GM18511 (cell line): ENCODE data around the gene LONRF2.
"Not testable (repeated sequence)": the region's sequence is repeated elsewhere in the genome, so short reads cannot be mapped to it uniquely, and the experiment has no call there.

Experiments
- ATAC-seq: cut with Tn5 transposase; IDR thresholded peaks from one replicate; pipeline ENCODE4 v1.9.1; 2021; ENCODE audit warnings: mild to moderate bottlenecking, moderate library complexity; ENCODE audit not compliant: unreplicated experiment

The LONRF2 gene

DNA sequence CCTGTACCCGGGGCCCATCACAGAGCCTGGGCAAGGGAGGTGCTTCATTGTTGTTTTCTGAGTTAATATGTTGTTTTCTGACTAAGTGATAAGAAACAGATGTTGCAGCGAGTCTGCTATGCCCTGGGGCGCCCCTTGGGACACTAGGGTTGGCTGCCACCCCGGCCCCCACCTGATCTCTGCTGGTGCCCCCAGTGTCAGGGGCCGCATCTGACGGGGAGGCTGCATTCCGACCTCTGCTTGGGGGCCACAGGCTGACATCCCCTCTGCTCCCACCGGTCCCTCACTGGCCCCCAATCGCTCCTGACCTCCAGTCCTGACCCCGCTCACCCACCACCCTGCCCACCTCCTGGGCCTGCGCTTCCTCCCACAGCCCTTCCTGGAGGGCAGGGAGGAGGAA lies 65.9 kb downstream of the LONRF2 start:
- no peak for ATAC-seq

DNA sequence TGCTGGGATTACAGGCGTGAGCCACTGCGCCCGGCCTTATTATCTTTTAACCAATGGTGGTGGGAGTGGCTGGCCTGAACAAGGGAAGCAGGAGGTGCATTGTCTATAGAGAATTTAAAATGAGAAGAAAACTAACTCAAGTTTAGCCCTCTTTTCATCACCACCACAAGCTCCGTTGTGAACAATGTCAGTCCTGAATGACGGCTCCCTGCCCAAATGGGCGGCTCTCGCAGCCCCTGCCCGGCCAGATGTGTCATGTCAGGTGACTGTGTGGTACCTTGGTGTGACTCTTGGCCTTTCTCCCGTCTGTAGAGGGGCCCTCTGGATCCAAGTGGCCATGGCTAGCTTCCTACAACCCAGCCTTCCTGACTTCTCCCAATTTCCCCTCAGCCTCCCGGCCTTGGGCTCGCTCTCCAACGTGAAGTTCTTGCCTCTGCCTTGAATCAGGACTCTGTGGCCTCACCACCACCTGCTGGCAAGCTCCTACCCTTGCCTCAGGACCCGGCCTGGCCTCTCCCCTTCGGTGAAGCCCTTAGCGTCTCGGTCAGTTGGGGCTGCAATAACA lies 67.6 kb downstream of the LONRF2 start:
- ATAC-seq: no peak

DNA sequence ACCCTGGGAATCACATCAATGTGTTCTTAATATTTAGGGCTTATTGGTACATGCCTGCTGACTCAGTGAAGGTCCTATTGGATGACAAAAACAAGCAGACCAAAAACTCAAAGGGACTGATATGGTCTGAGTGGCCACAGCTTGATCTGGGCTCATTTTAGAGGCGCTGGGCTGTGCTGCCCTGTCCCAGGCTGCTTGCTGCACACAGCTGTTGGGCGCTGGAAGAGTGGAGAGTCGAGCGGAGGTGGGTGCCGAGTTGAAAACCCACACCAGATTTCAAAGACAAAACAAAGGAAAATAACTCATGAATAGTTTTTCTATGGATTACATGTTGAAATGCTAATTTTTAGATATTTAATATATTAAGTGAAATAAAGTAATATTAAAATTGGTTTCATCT lies 68.5 kb downstream of the LONRF2 start:
- ATAC-seq: no peak

DNA sequence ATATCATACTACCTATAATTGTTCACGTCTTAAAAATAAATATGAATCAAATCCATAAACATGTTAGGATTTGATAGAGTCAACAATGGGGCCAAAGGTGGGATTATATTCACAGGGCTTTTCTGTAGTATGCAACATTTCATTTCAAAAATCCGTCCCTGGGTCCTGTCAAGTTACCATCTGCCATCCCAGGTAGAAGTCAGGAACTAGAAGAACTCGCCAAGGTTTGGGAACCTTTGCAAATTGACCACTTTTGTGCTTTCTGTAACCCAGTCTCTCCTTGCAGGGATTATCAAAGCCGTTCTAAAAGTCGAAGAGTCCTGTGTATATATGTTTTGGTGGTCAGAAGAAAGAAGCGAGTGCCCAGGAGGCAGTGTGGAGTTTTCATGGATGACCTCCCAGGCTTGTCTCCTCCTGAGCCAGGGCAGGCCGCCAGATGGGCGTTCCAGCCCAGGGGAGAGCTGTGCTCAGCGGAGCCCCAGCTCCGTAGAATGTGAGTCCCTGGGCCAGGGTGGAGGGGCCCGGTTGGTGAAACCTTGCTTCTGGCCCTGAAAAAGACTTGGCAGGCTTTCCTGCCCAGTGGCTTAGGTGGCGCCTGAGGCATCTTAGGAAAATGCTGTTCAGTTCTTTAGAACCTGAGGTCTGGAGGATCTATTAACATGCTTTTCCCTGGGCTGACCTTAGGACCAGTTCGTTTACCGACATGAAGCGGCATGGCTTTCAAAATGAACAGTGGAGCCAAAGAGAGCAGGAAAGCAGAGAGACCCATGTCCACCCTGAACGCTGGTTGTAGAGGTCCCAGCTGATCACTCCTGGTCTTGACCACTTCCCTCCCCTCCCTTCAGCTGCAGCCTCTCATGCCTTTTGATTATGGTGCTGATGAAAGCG lies 69.2 kb downstream of the LONRF2 start:
- no peak for ATAC-seq

DNA sequence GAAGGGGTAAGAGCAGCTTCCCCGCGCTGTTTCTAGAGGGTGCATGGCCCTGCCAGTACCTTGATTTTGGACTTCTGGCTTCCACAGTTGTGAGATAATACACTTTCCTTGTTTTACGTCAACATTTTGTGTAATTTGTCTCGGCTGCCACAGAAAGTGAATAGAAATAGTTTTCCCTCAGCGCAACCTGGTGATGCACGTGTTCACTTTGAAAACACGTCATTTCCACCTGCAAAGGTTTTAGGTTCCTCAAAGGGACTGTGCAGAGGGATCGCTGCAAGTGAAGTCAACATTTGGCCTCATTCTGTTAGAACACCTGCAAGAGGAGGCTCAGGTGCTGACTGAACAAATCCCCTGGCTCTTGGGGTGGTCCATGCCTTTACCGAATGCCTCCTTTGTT lies 71.7 kb downstream of the LONRF2 start:
- ATAC-seq: no peak

DNA sequence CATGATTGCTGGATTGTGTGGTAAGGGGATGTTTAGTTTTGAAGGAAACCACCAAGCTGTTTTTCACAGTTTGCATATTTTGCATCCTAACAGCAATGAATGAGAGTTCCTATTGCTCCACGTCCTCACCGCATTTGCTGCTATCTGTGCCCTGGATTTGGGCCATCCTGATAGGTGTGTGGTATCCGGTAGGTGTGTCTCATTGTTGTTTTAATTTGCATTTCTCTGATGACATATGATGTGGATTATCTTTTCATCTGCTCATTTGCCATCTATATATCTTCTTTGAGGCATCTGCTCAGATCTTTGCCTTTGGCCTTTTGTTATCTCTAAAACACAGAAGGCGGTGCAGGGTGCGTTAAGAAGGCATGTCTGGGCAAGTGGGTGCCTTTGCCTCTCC lies 73.3 kb downstream of the LONRF2 start:
- no peak for ATAC-seq

DNA sequence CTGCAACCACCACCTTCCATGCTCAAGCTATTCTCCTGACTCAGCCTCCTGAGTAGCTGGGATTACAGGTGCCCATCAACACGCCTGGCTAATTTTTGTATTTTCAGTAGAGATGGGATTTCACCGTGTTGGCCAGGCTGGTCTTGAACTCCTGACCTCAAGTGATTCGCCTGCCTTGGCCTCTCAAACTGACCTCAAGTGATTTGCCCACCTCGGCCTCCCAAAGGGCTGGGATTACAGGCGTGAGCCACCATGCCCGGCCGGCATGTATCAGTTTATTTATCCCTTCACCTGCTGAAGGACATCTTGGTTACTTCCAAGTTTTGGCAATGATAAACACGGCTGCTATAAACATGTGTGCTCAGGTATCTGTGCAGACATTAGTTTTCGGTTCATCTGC lies 73.7 kb downstream of the LONRF2 start:
- not testable (repeated sequence) for ATAC-seq

DNA sequence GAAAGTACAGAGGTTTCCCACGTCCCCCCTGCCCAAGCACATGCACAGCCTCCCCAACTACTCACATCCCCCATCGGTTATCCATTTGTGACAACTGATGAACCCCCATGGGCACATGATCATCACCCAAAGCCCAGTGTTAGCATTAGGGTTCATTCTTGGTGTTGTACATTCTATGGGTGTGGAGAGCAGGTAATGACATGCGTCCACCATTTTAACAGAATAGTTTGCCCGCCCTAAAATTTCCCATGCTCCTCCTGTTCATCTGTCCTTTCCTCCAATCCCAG lies 74.3 kb downstream of the LONRF2 start:
- peak; percentile 24 for ATAC-seq

DNA sequence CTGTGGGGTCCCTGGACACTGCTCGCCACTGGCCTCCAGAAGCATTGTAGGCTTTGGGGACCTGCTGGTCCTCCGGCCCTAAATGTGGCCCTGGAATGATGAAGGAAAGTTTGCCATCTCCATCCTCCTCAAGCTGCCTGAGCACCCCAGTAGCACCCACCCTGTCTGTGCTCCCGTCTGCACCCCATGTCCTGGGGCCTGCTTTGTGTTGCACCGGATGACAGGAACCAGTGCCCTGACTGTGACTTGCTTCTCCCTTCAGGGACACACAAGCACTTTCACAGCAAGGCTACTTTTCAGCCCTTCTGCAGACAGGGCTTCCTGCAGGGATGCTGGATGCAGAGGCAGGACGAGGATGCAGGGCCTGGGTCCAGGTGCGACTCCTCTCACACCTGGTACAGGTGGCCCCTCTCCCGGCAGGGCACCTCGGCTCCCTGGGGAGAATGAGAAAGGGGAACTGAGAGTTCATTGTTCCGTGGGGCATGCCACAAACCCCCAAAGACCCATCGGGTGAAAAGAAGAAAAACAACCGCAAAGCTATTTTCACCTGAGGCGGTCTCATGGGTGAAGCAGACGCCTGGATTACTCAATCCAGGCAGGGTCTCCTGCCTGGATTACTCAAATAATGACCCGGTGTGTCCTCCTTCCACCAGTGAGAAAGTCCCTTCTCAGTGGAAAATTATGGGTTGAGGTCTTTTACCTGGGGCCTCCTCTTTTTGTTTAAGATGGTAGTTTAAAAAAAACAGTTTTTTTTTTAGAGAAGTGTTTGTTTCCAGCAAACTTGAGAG lies 74.9 kb downstream of the LONRF2 start:
- ATAC-seq: peak; percentile 79

DNA sequence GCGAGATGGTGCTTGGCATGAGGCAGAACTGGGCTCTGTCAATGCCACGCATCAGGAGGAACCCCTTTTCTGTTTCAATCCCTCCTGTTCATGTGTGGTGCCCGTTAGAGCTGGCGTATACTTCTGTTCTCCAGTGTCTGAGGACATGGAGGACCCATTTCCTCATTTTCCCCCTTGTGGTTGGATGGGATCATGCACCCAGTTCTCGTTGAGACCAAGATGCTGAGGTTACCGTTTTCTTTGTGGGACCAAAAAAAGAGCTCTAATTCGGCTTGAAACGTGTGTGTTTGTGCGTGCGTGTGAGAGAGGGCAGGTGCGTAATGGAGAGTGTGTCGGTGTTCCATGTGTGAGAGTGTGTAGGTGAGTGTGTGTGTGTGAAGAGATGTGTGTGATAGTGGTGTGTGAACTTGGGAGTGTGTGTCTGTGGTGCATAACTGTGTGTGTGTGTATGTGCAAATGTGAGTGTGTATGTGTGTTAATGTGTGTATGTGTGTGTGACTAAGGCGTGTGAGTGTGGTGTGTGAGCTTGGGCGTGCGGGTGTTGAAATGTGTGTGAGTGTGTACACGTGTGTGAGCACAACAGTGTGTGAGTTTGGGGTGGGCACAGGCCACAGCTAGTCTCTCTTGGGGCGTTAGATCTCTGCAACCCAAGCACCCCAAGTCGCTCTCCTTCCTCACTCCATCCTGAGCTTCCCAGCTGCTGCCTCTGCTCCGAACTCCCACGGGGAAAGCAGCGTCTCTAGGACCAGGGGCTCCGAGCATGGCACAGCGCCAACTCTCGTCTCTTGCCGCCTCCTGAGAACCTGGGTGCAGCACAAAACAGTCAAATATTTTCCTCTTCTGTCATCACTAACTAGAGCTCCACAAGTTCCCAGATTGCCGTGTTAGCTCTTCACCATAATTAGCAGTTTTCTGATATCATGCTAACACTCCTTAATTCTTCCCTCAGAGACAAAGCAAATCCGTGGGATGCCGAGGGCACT lies 75.8 kb downstream of the LONRF2 start:
- no peak for ATAC-seq

DNA sequence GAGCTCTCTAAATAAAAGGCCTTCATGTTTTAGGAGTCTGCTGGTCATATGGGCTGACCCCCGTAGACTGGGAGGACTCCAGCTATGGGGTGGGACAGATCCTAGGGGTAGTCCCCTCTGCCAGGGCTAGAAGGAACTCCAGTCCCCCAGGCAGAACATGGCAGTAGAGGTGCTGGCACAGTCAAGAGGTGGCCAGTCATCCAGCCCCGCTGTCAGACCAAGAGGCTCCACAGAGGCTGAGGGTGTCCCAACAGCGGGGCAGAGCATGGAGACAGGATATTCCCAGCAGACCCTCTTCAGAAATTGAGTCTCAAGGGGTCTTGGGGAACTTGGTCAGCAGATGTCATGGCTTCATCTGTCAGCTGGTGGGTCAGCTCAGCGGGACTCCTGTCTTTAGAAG lies 76.6 kb downstream of the LONRF2 start:
- no peak for ATAC-seq

DNA sequence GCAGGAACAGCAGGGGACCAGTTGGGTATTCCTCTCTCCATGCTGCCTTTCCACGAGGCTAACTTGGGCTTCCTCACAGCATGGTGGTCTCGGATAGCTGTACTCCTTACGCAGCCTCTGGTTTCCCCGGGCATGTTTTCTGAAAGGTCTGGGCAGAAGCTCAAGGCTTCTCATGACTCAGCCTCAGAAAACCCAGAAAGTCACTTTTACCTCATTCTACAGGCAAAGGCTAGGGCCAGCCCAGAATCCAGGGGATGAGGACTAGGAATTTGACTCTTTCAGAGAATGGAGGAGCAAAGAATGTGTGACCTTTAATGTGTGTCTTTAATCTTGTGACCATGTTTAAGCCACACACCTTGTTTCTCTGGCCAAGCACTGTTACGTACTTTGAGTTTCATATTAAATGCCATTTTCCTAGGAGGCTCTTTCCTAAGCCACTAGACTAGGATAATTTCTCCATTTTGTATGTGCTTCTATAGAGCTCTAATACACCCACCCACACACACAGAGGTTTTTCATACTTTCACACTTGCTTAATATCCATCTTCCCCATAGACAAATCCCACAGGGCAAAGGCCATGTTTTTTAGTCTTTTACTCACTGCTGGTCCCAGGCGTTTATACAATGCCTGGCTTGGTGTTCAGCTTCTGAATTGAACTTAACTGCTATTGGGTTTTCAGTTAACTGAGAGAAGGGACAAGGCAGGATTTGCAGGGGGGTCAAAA lies 77.3 kb downstream of the LONRF2 start:
- no peak for ATAC-seq

DNA sequence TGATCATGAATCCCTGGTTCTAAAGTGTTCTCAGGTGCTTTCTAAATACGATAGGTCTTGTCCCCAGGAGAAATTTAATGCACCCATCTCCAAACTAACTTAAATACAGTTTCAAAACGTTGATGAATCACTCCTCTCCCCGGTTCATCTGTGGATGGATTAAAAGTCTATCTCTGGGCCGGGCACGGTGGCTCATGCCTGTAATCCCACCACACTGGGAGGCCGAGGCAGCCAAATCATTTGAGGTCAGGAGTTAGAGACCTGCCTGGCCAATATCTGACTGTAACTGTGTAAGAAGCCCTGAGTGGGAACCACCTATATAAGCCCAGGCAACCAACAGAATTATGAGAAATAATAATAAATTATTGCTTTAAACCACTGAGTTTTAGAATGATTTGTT lies 78.7 kb downstream of the LONRF2 start:
- ATAC-seq: no peak

DNA sequence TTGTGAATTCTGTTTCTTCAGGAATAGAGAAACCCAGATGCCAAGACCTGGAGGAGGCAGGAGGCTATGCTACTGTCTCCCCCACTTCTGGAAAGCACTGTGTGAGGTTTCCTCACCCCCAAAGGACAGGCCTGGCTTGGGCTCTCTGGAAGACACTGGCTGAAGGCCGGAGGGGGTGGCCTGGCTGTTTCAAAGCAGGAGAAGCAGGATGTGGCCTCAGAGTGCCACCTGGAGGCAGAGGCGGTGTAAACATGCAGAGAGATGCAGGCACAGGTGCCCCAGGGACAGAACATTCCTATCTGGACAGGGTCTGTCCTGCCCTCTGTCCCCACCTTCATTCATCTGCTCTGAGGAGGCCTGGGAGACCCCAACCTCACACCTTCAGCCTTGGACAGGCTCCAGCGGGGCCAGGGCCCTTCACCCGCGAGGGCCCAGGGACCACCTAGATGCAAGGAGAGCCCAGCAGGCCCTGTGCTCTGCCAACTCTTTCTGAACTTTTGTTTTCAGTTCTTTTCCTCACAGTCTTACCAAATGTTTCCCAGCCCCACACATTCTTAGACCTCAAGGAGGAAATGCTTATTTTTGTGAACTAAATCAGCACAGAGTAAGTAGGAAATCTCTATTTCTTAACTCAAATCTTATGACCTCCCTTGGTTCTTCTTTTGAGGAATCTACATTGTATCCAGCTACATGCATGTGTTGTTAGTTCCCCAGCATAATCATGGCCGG lies 79.2 kb downstream of the LONRF2 start:
- ATAC-seq: peak; percentile 45

DNA sequence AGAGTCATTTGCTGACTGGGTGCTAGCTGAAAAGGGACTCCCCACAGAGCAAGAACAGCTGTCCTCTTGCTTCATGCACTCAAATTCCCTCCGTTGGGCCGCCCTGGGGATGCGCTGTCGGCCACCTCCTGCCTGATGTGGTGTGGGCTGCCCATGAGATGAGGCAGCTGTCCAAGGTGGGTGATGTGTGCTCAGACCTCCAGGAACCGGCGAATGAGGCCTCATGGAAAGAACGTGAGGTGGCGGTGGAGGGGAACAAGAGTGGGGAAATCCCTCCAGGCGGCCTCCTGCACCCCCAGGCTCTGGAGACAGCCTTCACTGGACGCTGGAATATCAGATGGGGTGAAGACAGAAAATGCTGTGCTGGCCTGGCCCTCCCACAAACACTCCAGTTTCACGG lies 79.8 kb downstream of the LONRF2 start:
- no peak for ATAC-seq

DNA sequence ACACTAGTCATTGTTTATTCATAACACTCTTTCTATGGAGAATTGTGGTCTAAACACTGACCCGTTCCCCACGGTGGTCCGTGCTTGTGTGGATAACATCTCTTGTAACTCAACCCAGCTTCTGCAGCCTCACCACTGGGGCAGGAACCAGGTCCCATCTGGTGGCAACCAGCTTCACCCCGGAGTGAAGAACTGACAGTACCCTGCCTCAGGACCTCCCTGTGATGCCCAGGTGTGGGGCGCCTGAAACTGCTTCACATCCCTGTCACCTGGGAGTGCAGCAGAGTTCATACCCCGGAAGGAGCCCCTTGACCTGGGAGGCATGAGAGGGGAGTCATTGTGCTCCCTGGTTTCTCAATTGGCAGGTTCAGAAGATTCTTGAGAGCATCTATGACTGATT lies 81.1 kb downstream of the LONRF2 start:
- ATAC-seq: no peak

DNA sequence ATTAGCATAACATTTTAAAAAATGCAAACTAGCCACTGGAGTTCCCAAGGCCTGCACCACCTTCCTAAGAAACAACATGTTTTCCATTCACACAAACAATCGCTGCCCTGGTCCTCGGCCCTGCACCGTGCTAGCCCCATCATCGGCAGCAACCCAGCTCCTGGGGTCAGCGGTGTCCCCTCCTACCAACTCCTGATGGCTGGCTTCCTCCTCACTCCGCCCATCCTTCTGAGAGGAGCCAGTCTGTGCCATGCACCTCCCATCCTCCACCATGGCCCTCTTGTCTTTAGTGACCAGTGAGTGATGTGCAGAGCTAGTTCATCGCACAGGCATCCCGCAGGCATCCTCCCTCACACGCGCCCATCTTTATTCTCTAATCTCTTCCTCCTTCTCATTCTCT lies 81.9 kb downstream of the LONRF2 start:
- no peak for ATAC-seq

DNA sequence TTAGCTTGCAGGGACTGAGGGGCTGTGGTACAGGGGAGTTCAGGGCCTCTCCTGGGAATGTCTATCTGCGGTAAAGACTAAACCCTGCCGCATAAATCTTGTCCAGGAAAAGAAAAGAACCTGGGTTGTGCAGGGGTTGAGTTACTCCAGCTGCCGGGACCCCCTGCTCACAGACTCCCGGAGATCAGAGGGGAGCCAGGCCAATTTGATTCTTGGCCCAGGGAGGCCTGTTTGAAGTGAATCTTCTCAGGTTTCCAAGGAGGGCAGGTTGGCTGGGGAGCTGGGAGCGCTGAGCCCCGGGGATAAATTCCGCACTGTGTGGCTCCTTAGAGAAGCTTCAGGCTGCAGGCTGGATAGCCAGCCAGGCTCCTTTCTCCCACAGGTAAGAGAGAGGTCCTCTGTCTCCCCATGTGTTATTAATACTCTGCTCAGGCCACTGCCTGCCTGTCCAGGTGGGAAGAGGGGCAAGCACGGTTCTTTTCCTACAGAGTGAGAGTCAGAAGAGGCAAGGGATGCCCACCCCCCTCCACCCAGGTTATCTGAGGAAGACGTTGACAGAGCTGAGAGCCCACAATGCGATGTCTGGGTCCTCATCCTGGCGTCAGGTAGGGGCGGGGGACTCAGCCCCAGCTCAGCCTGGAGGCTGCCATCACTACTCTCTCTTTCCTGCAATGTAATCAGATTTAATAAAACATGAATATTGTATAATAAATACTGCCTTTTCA lies 82.7 kb downstream of the LONRF2 start:
- ATAC-seq: no peak

DNA sequence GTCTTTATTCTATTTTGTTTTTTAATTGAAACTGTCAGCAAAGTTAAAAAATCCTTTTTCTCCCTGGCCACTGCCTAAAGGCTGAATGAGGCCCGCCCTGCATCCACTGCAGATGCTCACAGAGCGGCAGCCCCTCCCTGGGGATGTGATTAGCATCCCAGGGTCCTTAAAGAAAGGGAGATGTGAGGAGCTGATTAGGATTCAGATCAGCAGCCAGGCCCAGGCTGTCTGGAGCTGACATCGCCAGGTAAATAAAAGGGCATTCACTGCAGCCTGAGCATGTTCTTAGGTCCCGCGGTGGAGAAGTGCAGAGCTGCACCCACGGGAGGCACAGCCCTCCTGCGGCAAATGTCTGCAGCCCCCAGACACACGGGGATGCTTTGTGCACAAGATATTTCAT lies 83.8 kb downstream of the LONRF2 start:
- ATAC-seq: no peak
